ENCODE measurements around the gene ZFYVE1. TPM values are rescaled to one million over a fixed set of nuclear protein-coding genes. Genes with fewer than 3 reads are reported as not detected.

The ZFYVE1 gene
- total and polyA plus RNA-seq, 10 of the 15 experiments (the other 5 are each of a cell fraction or from before 2014, with no cell fraction given): 1.2 to 13.3 (median 6.4) TPM

GRCh38 chr14:72926292-72927028 lies 100.4 kb downstream of the ZFYVE1 start, which contains the start of gene DCAF4 (continued):
- TF ChIP-seq NBN (IDR thresholded peaks at IDR 0.05): 0 out of 2 replicates have a peak, but pooled peaks have one; percentile 16
- no peak for TF ChIP-seq EGR1 (IDR thresholded peaks at IDR 0.05; ENCODE audit: borderline replicate concordance in 1 of 2, low read depth in 2 of 2, low read length in 2 of 2)
- no peak for TF ChIP-seq IKZF1 (conservative IDR thresholded peaks at IDR 0.05)
- peak; percentile 13 for TF ChIP-seq USF1 (IDR thresholded peaks at IDR 0.05; ENCODE audit: borderline replicate concordance, extremely low read length, insufficient read depth, low read depth, low read length)
- no peak for TF ChIP-seq HDAC2 (IDR thresholded peaks at IDR 0.05)
- TF ChIP-seq MXI1 (IDR thresholded peaks at IDR 0.05; ENCODE audit: low read depth, low read length): peak; percentile 97
- peak; percentile 73 for TF ChIP-seq POLR2A (IDR thresholded peaks at IDR 0.05; ENCODE audit: low read depth, low read length)
- peak; percentile 82 for TF ChIP-seq IRF3 (IDR thresholded peaks at IDR 0.05)
- TF ChIP-seq, protein P1, sequence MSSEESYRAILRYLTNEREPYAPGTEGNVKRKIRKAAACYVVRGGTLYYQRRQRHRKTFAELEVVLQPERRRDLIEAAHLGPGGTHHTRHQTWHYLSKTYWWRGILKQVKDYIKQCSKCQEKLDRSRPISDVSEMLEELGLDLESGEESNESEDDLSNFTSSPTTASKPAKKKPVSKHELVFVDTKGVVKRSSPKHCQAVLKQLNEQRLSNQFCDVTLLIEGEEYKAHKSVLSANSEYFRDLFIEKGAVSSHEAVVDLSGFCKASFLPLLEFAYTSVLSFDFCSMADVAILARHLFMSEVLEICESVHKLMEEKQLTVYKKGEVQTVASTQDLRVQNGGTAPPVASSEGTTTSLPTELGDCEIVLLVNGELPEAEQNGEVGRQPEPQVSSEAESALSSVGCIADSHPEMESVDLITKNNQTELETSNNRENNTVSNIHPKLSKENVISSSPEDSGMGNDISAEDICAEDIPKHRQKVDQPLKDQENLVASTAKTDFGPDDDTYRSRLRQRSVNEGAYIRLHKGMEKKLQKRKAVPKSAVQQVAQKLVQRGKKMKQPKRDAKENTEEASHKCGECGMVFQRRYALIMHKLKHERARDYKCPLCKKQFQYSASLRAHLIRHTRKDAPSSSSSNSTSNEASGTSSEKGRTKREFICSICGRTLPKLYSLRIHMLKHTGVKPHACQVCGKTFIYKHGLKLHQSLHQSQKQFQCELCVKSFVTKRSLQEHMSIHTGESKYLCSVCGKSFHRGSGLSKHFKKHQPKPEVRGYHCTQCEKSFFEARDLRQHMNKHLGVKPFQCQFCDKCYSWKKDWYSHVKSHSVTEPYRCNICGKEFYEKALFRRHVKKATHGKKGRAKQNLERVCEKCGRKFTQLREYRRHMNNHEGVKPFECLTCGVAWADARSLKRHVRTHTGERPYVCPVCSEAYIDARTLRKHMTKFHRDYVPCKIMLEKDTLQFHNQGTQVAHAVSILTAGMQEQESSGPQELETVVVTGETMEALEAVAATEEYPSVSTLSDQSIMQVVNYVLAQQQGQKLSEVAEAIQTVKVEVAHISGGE (CRISPR knock-in tag; IDR thresholded peaks at IDR 0.05): no peak
- TF ChIP-seq ESRRA (IDR thresholded peaks at IDR 0.05; ENCODE audit: low read length): no peak
- TF ChIP-seq, protein P2, sequence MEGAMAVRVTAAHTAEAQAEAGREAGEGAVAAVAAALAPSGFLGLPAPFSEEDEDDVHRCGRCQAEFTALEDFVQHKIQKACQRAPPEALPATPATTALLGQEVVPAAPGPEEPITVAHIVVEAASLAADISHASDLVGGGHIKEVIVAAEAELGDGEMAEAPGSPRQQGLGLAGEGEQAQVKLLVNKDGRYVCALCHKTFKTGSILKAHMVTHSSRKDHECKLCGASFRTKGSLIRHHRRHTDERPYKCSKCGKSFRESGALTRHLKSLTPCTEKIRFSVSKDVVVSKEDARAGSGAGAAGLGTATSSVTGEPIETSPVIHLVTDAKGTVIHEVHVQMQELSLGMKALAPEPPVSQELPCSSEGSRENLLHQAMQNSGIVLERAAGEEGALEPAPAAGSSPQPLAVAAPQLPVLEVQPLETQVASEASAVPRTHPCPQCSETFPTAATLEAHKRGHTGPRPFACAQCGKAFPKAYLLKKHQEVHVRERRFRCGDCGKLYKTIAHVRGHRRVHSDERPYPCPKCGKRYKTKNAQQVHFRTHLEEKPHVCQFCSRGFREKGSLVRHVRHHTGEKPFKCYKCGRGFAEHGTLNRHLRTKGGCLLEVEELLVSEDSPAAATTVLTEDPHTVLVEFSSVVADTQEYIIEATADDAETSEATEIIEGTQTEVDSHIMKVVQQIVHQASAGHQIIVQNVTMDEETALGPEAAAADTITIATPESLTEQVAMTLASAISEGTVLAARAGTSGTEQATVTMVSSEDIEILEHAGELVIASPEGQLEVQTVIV (IDR thresholded peaks at IDR 0.05; ENCODE audit: borderline replicate concordance, partially characterized antibody): peak; percentile 85
- 0 out of 2 replicates have a peak, but pooled peaks have one; percentile 14 for TF ChIP-seq TCF3 (IDR thresholded peaks at IDR 0.05; ENCODE audit: borderline replicate concordance, insufficient read depth, low read depth, low read length)
- peak; percentile 90 for TF ChIP-seq DPF2 (IDR thresholded peaks at IDR 0.05)
- TF ChIP-seq YBX1 (IDR thresholded peaks at IDR 0.05): no peak
- no peak for TF ChIP-seq ZNF622 (IDR thresholded peaks at IDR 0.05)
- peak; percentile 97 for TF ChIP-seq PBX3 (IDR thresholded peaks at IDR 0.05; ENCODE audit: insufficient replicate concordance, low read depth, low read length)
- no peak for TF ChIP-seq KAT2A (conservative IDR thresholded peaks at IDR 0.05; ENCODE audit: control insufficient read depth, low read depth, low read length)
- TF ChIP-seq CEBPB (IDR thresholded peaks at IDR 0.05; ENCODE audit: borderline replicate concordance in 1 of 2, low read depth in 2 of 2, low read length in 2 of 2): no peak
- TF ChIP-seq SMARCA5 (IDR thresholded peaks at IDR 0.05): no peak
- no peak for TF ChIP-seq ETV6 (conservative IDR thresholded peaks at IDR 0.05 in 1 of 2, IDR thresholded peaks at IDR 0.05 in 1 of 2; ENCODE audit: borderline replicate concordance in 1 of 2, low read depth in 1 of 2)
- TF ChIP-seq RFX5 (IDR thresholded peaks at IDR 0.05; ENCODE audit: low read depth, low read length): 0 out of 2 replicates have a peak, but pooled peaks have one; percentile 33

Measured in GM12878 (cell line).